WI38 (cell line): Measurements from ENCODE around the gene REPS2.
"Not testable (repeated sequence)": the region's sequence is repeated elsewhere in the genome, so short reads cannot be mapped to it uniquely, and the experiment has no call there.

ENCODE experiments used
- H3K4me3 ChIP-seq: 2 replicates; pipeline ENCODE4 v1.5.1; 2011; ENCODE audit warnings: low read depth, mild to moderate bottlenecking, control low read depth, low read length
- TF ChIP-seq, protein P1 (sequence below): IDR thresholded peaks from 2 replicates; pipeline ENCODE4 v1.5.1; 2012; ENCODE audit warnings: low read depth, mild to moderate bottlenecking, control low read depth, low read length

REPS2 gene

DNA sequence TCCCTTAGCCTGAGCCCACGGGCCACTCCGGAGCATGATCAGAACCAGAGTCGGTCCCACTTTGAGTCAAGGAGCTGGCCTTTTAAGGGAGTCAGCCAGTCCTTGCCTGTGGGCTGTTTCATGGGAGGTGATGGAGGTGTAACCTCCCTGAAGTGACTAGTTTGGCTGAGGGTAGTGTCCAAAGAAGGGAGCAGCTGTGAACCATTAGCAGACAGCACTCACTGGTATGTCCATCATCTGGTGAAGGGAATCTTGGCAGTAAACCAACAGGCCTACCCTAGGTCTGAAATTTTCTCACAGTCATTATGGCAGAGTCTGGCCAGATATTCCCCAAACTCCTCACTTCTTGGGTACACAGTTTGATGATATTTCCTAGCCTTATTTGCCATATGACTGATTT lies 12.3 kb upstream of the REPS2 start:
- H3K4me3 ChIP-seq = no peak overlapping the region
- TF ChIP-seq, protein P1, sequence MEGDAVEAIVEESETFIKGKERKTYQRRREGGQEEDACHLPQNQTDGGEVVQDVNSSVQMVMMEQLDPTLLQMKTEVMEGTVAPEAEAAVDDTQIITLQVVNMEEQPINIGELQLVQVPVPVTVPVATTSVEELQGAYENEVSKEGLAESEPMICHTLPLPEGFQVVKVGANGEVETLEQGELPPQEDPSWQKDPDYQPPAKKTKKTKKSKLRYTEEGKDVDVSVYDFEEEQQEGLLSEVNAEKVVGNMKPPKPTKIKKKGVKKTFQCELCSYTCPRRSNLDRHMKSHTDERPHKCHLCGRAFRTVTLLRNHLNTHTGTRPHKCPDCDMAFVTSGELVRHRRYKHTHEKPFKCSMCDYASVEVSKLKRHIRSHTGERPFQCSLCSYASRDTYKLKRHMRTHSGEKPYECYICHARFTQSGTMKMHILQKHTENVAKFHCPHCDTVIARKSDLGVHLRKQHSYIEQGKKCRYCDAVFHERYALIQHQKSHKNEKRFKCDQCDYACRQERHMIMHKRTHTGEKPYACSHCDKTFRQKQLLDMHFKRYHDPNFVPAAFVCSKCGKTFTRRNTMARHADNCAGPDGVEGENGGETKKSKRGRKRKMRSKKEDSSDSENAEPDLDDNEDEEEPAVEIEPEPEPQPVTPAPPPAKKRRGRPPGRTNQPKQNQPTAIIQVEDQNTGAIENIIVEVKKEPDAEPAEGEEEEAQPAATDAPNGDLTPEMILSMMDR = no peak

DNA sequence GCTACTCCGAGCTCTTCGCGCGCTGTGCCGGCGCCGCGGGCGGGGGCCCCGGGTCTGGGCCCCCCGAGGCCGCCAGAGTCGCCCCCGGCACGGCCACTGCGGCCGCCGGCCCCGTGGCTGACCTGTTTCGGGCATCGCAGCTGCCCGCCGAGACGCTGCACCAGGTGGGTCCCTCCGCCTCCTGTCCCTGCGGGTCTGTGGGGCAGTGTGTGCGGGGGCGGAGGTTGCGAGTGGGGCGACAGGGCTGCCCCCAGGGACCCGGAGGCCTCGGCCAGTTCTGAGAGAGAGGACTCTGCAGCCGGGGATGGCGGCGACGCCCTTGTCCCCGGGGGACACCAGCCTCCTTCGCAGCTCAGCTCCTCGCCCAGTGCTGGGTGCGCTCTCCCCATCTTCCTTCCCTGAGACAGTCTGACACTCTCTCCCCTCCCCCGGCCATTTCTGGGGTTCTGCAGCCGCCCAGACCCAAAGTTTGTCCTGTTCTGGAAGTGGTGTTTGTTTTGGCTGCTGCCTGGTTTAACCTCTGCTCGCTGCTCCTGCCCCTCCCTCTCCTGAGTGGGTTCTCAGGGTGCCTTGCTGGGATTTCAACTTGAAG lies 609 bp downstream of the REPS2 start:
- peak overlapping the region; percentile 46 for H3K4me3 ChIP-seq
- TF ChIP-seq, protein P1 = no peak

DNA sequence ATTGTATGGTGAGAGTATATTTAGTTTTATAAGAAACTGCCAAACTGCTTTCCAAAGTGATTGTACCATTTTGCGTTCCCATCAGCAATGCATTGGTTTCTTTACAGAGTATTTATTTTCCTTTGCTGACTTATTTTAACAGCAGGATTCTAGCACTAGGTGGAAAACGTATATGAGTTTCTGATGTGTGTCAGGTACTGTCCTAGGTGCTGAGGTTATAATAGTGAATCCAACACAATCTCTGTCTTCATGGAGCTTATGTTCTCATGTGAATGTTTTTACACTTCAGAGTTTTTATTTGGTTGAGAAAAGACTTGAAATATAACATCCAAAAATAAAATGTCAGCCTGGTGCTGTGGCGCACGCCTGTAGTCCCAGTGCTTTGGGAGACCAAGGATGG lies 4.0 kb downstream of the REPS2 start:
- TF ChIP-seq, protein P1 = no peak
- no peak overlapping the region for H3K4me3 ChIP-seq

DNA sequence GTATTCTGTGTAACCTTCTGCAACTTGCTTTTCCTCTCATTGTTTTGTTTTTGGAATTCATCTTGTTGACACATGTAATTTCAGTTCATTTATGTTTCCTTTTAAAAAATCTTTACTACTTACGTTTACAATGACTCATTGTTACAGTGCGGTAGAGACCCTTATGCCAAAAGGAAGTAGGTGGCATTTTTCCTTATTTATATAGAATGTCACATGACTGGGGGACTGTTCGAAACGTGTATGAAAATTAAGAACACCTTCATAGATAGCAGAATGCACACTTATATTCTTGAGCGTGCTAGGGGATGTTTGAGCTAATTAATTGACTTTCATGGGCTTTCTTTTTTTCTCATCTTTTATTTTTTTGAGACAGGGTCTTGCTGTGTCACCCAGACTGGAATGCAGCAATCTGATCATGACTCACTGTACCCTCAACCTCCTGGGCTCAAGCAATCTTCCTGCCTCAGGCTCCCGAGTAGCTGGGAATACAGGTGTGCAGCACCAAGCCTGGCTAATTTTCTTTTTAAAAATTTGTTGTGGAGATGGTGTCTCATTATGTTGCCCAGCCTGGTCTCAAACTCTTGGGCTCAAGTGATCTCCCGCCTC lies 7.3 kb downstream of the REPS2 start:
- no peak overlapping the region for H3K4me3 ChIP-seq
- TF ChIP-seq, protein P1 = no peak

DNA sequence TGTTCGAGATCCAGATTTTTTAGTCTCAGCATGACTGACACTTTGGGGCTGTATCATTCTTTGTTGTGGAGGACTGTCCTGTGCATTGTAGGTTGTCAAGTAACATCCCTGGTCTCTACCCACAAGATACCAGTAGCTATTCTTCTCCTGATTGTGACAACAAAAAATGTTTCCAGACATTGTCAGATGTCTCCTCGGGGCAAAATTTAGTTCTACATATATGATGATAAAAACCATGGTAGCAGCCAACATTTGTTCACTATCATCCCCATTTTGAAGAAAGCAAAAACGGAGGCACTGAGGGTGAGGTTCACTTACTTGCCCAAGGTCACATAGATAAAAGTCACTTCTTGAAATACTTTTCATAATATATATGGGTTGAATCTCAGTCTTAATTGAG lies 11.3 kb downstream of the REPS2 start:
- TF ChIP-seq, protein P1 = no peak
- H3K4me3 ChIP-seq = no peak overlapping the region

DNA sequence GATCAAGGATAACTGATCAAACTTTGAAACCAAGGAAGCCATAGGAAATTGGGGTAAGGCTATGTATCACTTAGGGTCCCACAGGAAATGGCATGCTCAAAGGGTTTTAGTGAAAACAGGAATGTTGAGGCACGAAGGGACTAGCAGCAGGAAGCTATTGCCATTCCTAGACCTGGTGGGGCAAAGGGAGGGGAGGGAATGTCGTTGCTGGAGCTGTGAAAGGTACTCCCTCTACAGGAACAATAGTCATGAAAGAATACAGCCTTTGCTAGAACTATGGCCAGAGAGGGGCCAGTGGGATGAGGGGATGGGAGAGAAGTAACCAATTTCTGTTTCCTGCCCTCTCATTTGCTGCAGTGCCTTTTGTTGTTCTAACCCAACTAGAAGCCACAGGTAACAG lies 11.9 kb downstream of the REPS2 start:
- TF ChIP-seq, protein P1 = no peak
- no peak overlapping the region for H3K4me3 ChIP-seq

DNA sequence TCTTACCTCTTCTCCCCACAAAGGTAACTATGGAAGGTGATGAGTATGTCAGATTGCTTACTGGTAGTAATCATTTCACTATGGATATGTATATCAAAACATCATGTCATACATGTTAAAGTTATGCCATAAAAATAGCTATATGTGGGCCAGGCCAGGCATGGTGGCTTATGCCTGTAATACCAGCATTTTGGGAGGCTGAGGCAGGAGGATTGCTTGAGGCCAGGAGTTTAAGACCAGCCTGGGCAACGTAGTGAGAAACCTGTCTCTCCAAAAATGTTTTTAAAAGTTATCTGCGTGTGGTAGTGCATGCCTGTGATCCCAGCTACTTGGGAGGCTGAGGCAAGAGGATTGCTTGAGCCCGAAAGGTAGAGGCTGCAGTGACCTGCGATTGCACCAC lies 16.2 kb downstream of the REPS2 start:
- not testable (repeated sequence) for H3K4me3 ChIP-seq

DNA sequence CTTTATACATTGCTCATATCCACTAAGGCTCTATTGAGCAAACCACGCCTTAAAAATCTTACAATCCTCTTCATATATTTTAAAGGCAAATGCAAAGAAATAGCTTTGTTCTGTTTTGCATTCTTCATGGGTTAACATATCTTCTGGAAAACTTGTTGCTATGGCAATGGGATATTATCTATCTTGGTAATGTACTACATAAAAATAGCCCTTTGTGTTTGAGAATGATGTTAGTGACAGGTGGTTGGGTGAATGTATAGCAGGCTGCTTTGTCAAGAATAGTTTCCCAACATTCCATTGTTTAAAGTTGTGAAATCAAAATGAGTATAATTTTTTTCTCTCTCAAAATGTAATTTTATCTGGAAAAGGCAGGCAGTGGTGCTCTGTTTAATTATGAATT lies 16.8 kb downstream of the REPS2 start:
- H3K4me3 ChIP-seq = no peak overlapping the region
- TF ChIP-seq, protein P1 = no peak

DNA sequence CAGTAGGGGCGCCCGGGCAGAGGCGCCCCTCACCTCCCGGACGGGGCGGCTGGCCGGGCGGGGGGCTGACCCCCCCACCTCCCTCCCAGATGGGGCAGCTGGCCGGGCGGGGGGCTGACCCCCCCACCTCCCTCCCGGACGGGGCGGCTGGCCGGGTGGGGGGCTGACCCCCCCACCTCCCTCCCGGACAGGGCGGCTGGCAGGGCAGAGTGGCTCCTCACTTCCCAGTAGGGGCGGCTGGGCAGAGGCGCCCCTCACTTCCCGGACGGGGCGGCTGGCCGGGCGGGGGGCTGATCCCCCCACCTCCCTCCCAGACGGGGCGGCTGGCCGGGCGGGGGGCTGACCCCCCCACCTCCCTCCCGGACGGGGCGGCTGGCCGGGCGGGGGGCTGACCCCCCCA lies 18.5 kb downstream of the REPS2 start:
- H3K4me3 ChIP-seq = not testable (repeated sequence)
